ENCODE data around the gene ASPG.
A peak's percentile ranks its signal among the peaks of the same experiment; 100 is the strongest.

Gene ASPG

DNA sequence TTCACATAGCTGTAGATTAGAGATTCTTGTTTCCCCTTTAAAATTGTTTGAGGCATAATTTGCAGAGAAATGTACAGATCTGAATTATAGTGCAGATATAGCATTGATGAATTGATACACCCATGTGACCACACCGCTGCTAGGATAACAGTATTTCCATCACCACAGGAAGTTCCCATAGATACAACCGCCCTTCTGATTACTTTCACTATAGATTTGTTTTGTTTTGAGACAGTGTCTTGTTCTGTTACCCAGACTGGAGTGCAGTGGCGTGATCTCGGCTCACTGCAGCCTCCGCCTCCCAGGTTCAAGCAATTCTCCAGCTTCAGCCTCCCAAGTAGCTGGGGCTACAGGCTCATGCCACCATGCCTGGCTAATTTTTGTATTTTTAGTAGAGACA is 8.8 kb upstream of the ASPG start:
- Histone ChIP-seq H3K27me3 (replicated peaks) (no peaks in the 10 kb centered on the region), H3K36me3 (replicated peaks) (no peaks in the 10 kb centered on the region), H3K4me3 (ENCODE audit: low read depth, low read length) (no peak overlapping the region), H3K27ac (no peak overlapping the region)
- TF ChIP-seq, protein P1, sequence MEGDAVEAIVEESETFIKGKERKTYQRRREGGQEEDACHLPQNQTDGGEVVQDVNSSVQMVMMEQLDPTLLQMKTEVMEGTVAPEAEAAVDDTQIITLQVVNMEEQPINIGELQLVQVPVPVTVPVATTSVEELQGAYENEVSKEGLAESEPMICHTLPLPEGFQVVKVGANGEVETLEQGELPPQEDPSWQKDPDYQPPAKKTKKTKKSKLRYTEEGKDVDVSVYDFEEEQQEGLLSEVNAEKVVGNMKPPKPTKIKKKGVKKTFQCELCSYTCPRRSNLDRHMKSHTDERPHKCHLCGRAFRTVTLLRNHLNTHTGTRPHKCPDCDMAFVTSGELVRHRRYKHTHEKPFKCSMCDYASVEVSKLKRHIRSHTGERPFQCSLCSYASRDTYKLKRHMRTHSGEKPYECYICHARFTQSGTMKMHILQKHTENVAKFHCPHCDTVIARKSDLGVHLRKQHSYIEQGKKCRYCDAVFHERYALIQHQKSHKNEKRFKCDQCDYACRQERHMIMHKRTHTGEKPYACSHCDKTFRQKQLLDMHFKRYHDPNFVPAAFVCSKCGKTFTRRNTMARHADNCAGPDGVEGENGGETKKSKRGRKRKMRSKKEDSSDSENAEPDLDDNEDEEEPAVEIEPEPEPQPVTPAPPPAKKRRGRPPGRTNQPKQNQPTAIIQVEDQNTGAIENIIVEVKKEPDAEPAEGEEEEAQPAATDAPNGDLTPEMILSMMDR (IDR thresholded peaks at IDR 0.05; ENCODE audit: low read depth, low read length, missing control alignments) = no peak
- in situ Hi-C loops (cut with HindIII; ENCODE audit: low pct_ligation_motif_present, low sequenced_read_pairs) = no loop called here
- no peak for DNase-seq

DNA sequence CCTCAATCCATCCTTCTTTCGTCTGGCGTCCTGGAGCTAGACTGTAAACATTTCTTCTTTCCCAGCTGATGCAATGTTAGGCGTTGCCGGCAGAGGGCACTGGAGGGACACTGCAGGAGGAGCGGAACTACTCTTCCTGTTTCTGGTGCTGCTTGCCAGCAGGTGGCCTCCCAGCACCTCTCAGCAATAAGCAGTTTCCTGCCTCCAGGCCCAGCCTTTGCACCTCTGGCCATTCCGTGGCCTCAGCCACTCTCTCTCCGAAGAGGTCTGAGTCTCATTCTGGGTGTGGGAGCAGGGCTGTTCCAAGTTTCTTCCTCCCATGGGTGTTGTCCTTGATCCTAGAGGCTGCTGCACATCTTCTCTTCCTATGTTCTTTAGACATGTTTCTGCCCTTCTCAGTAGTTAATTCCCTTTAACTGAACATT is 7.5 kb upstream of the ASPG start:
- no peaks in the 10 kb centered on the region for H3K27me3 ChIP-seq (replicated peaks)
- no peak overlapping the region for H3K27ac ChIP-seq
- H3K4me3 ChIP-seq (ENCODE audit: low read depth, low read length) = no peak overlapping the region
- TF ChIP-seq, protein P1 (IDR thresholded peaks at IDR 0.05; ENCODE audit: low read depth, low read length, missing control alignments) = peak; percentile 100
- peak; percentile 78 for DNase-seq
- in situ Hi-C loops (cut with HindIII; ENCODE audit: low pct_ligation_motif_present, low sequenced_read_pairs) = no loop called here
- no peaks in the 10 kb centered on the region for H3K36me3 ChIP-seq (replicated peaks)

DNA sequence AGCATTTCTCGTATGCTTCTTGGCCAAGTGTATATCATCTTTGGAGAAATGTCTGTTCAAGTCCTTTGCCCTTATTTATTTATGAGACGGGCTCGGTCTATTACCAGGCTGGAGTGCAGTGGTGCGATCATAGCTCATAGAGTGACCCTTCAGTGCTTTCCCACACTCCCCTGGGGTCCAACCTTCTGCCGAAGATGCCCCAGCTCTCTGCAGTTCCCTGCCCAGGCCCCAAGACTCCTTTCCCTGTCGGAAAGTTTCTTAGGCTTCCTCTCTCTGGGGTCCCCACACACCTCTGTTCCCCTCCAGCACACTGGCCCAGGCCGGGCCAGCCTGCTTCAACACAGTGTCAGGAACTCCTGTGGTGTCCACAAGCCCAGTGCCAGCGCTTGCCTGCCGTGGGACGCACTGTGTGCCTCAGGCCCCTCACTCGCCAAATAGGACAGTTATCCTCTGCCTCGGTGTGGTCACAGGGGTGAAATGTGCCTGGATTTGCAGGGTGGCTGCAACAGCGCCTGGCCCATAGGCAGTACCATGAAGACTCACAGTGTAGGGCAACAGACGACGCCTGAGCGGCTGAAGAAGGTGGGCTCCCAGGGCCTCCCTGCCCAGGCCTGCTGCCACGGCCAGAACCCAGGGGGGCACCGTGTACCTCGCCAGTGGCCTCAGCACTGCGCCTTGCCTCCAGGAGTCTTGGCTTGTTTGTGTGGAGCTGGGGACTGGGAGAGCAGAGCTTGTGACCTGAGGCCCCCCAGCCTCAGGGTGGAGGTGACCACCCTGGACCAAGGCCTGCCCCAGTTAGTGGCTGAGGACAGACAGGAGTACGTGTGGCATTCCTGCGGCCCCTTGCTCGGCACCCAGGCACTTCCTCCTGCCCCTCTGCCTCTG is 4.9 kb upstream of the ASPG start:
- in situ Hi-C loops (cut with HindIII; ENCODE audit: low pct_ligation_motif_present, low sequenced_read_pairs) = no loop called here
- TF ChIP-seq, protein P1 (IDR thresholded peaks at IDR 0.05; ENCODE audit: low read depth, low read length, missing control alignments) = no peak
- no peak for DNase-seq
- Histone ChIP-seq H3K27me3 (replicated peaks) (peaks cover 5% of the 10 kb centered on the region), H3K36me3 (replicated peaks) (no peaks in the 10 kb centered on the region), H3K27ac (no peak overlapping the region), H3K4me3 (ENCODE audit: low read depth, low read length) (no peak overlapping the region)

DNA sequence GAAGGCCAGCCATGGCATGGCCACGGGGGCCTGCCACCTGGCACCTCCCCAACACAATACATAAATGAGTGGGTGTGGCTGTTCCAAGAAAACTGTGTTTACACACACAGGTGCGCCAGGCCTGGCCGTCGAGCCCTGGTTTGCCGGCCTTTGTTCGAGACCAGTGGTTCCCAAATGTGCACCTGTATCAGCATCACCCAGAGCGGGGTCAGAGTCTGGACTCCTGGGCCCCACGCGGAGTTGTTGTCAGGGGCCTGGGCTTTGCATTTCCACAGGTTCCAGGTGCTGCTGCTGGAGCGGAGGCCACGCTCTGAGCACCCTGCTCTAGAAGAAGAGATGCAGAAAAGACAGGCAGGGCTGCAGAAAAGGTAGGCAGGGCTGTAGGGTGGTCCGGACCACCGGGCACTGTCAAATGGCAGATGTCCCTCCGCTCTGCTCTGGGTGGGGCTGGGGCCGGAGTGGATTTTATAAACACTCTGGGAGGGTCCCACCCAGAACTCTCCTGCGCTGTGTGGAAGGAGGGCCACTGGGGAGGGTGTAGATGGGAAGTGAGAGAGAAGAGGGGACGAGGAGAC is 4.2 kb upstream of the ASPG start:
- H3K27ac ChIP-seq = no peak overlapping the region
- in situ Hi-C loops (cut with HindIII; ENCODE audit: low pct_ligation_motif_present, low sequenced_read_pairs) = no loop called here
- H3K4me3 ChIP-seq (ENCODE audit: low read depth, low read length) = no peak overlapping the region
- no peak for DNase-seq
- H3K27me3 ChIP-seq (replicated peaks) = peaks cover 5% of the 10 kb centered on the region
- no peaks in the 10 kb centered on the region for H3K36me3 ChIP-seq (replicated peaks)
- TF ChIP-seq, protein P1 (IDR thresholded peaks at IDR 0.05; ENCODE audit: low read depth, low read length, missing control alignments) = no peak

DNA sequence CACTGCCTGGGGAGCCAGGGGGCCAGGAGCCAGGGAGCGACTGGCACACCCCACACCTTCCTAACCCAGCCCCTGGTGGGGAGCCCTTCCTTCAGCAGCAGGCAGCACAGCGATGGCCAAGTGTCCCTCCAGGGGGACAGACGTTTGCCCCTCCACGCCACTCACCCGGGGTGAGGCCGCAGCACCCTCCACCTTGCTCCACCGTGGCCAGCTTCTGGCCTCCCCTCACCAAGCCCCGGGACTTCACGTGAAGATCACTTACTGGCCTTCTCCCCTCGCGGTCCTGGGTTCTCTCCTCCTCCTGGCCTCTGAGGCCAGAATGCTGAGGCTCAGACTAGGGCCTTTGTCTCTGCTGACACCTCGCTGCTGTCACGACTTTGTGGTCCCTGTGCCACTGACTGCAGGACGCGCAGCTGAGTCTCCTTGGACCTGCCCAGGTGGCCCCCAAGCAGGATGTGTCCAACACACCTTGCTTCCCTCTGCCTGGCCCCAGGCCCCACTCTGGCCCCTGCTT is 3.5 kb upstream of the ASPG start:
- TF ChIP-seq, protein P1 (IDR thresholded peaks at IDR 0.05; ENCODE audit: low read depth, low read length, missing control alignments) = no peak
- Histone ChIP-seq H3K27me3 (replicated peaks) (peaks cover 5% of the 10 kb centered on the region), H3K36me3 (replicated peaks) (no peaks in the 10 kb centered on the region), H3K27ac (no peak overlapping the region), H3K4me3 (ENCODE audit: low read depth, low read length) (no peak overlapping the region)
- in situ Hi-C loops (cut with HindIII; ENCODE audit: low pct_ligation_motif_present, low sequenced_read_pairs) = no loop called here
- no peak for DNase-seq
